Activated naive CD4-positive, alpha-beta T cell treated with anti-CD3 and anti-CD28 coated beads, Interleukin-2, amount 10 ng/mL, durations not matched to agents 7 days and 5 days (primary cell): ENCODE data around the gene GRK7.
"Not testable (repeated sequence)": the region's sequence is repeated elsewhere in the genome, so short reads cannot be mapped to it uniquely, and the experiment has no call there.

Experiments
- CTCF ChIA-PET: fragments of 350-600 bp; sonication (Branson Sonifier 250); formaldehyde crosslinking; loops from one replicate; lab custom pipeline; 2021; ENCODE audit warnings: antibody characterized with exemption; lab: Charles Lee
- DNase-seq: peaks from one replicate; pipeline ENCODE4 v3.0.0-alpha.2; 2020
- H3K27ac Mint-ChIP-seq: one replicate; pipeline ENCODE4 v1.8.0; 2021; ENCODE audit warnings: mild to moderate bottlenecking, moderate library complexity, mixed read lengths
- H3K27me3 Mint-ChIP-seq: one replicate; pipeline ENCODE4 v1.8.0; 2021; ENCODE audit warnings: mild to moderate bottlenecking, mixed read lengths
- H3K36me3 Mint-ChIP-seq: one replicate; pipeline ENCODE4 v1.8.0; 2021; ENCODE audit warnings: mixed read lengths
- H3K4me1 Mint-ChIP-seq: one replicate; pipeline ENCODE4 v1.8.0; 2021; ENCODE audit warnings: mixed read lengths
- H3K4me3 Mint-ChIP-seq: one replicate; pipeline ENCODE4 v1.8.0; 2021; ENCODE audit warnings: mild to moderate bottlenecking, moderate library complexity, mixed read lengths
- H3K9me3 Mint-ChIP-seq: one replicate; pipeline ENCODE4 v1.8.0; 2021; ENCODE audit warnings: mixed read lengths

GRK7 gene

GRCh38 chr3:141793476-141794260 lies 30.5 kb downstream of the GRK7 start:
- H3K4me3 Mint-ChIP-seq, result no peak overlapping the region
- H3K4me1 Mint-ChIP-seq, result peaks cover 48% of the 10 kb centered on the region
- no peaks in the 10 kb centered on the region for H3K36me3 Mint-ChIP-seq
- H3K27ac Mint-ChIP-seq, result no peak overlapping the region
- no peak for DNase-seq
- H3K27me3 Mint-ChIP-seq, result no peaks in the 10 kb centered on the region
- H3K9me3 Mint-ChIP-seq, result no peaks in the 10 kb centered on the region
- CTCF ChIA-PET, result no interaction called here

- H3K27ac Mint-ChIP-seq, result peak overlapping the region; percentile 70
- no peaks in the 10 kb centered on the region for H3K9me3 Mint-ChIP-seq
- H3K4me3 Mint-ChIP-seq, result no peak overlapping the region
- no peaks in the 10 kb centered on the region for H3K27me3 Mint-ChIP-seq
- H3K4me1 Mint-ChIP-seq, result peaks cover 53% of the 10 kb centered on the region
- H3K36me3 Mint-ChIP-seq, result no peaks in the 10 kb centered on the region
- no peak for DNase-seq
- CTCF ChIA-PET, result interaction anchor here (0.6 to 1.1 kb wide), 3 partner anchors 80 to 171 kb away, joined by 3 read pairs; partner anchors contain the start of gene ATP1B3
Observed at GRCh38 chr3:141795276-141795675, 32.1 kb downstream of the GRK7 start.

DNA sequence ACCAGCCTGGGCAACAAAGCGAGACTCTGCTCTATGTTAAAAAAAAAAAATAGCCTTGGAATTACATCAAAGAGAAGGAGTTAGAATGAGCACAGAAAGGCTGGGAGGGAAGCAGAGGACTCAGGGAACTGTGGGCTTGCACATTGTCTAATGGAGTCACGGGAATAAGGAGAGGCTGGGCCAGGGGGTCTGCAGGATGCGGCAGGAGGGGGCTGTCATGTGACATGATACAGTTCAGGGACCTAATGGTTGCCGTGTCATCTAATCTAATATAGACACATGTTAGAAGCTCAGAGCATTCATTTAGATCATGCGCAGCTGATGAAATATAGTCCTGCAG lies 32.5 kb downstream of the GRK7 start:
- H3K4me1 Mint-ChIP-seq, result peaks cover 53% of the 10 kb centered on the region
- H3K36me3 Mint-ChIP-seq, result no peaks in the 10 kb centered on the region
- CTCF ChIA-PET, result interaction anchor here (1.0 to 1.1 kb wide), 2 partner anchors 80 to 81 kb away, joined by 3 read pairs; partner anchors contain the start of gene ATP1B3
- no peaks in the 10 kb centered on the region for H3K27me3 Mint-ChIP-seq
- H3K9me3 Mint-ChIP-seq, result no peaks in the 10 kb centered on the region
- peak overlapping the region; percentile 96 for H3K27ac Mint-ChIP-seq
- no peak for DNase-seq
- no peak overlapping the region for H3K4me3 Mint-ChIP-seq

DNA sequence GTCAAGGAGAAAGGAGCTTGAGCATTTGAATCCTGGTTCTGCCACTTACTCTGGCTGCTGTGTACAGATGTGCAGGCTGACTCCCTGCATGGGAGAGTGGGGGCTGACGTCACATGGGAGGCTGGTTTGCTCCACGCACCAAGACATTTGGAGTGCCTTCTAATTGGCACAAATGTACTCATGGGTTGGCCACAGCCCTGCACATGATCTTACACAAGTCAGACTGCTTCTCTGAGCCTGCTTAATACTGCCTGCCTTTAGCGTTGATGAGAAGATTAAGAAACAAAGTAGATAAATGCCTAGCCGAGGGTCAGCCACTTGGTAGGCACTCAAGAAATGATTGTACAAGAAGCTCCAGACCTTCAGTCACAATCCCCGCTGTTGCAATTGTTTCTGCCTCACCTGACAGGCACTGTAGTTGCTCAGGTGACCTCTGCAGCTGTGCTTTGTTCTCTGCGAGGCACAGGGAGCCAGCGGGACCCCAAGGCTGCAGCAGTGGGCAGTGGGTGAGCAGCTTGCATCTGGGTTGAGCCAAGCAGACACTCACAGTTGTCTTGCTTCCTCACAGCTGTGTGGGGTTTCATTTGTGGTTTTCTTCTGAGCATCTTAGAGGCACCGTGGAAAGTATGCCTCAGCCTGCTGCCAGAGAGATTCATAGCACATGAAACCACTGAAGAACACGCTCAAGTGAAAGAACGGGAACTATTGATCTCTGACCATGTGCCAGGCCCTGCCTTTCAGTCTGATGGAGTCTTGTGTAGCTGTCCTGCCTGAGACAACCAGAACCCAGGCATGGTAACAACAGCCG lies 33.1 kb downstream of the GRK7 start:
- Mint-ChIP-seq H3K27ac (peak overlapping the region; percentile 96), H3K4me3 (peak overlapping the region; percentile 83), H3K36me3 (no peaks in the 10 kb centered on the region), H3K4me1 (peaks cover 53% of the 10 kb centered on the region), H3K27me3 (no peaks in the 10 kb centered on the region), H3K9me3 (no peaks in the 10 kb centered on the region)
- DNase-seq, result peak; percentile 82
- CTCF ChIA-PET, result interaction anchor here (1.0 to 1.1 kb wide), 3 partner anchors 79 to 80 kb away, joined by 3 to 5 read pairs (median 3); partner anchors contain the start of gene ATP1B3

- peaks cover 53% of the 10 kb centered on the region for H3K4me1 Mint-ChIP-seq
- peaks cover 4% of the 10 kb centered on the region for H3K27me3 Mint-ChIP-seq
- no peaks in the 10 kb centered on the region for H3K9me3 Mint-ChIP-seq
- peak overlapping the region; percentile 96 for H3K27ac Mint-ChIP-seq
- peak overlapping the region; percentile 83 for H3K4me3 Mint-ChIP-seq
- CTCF ChIA-PET, result interaction anchor here (0.6 to 1.6 kb wide), 7 partner anchors 10 to 350 kb away, joined by 3 to 10 read pairs (median 4); partner anchors contain the start of gene RNF7
- no peaks in the 10 kb centered on the region for H3K36me3 Mint-ChIP-seq
- peak; percentile 61 for DNase-seq
Observed at GRCh38 chr3:141796889-141797781, 33.9 kb downstream of the GRK7 start.

GRCh38 chr3:141797819-141798447 lies 34.7 kb downstream of the GRK7 start:
- Mint-ChIP-seq H3K36me3 (no peaks in the 10 kb centered on the region), H3K4me1 (peaks cover 53% of the 10 kb centered on the region), H3K9me3 (no peaks in the 10 kb centered on the region), H3K27me3 (peaks cover 12% of the 10 kb centered on the region), H3K27ac (peak overlapping the region; percentile 96), H3K4me3 (peak overlapping the region; percentile 83)
- DNase-seq, result no peak
- CTCF ChIA-PET, result interaction anchor here (0.7 to 1.6 kb wide), 6 partner anchors 10 to 141 kb away, joined by 3 to 10 read pairs (median 4); partner anchors contain the start of gene RNF7

DNA sequence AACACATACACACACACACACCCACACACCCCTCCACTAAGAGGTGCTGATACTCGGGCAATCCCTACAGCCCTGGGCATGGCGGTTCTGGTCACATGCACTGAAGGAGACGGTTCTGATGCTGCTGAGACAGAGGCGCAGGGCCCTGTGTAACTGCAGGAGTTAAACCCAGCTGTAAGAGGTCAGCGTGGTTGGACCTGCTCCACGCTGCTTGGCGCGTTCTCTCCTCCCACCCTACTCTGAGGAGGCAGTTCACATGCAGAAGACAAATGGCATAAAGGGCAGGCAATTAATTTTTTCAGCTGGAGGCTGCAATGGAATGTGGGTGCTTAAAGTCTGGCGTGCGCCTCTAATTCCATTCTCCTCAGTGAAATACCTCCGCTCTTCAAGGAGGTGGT lies 35.2 kb downstream of the GRK7 start:
- H3K27ac Mint-ChIP-seq, result peak overlapping the region; percentile 96
- peaks cover 12% of the 10 kb centered on the region for H3K27me3 Mint-ChIP-seq
- DNase-seq, result no peak
- H3K9me3 Mint-ChIP-seq, result no peaks in the 10 kb centered on the region
- peaks cover 53% of the 10 kb centered on the region for H3K4me1 Mint-ChIP-seq
- no peaks in the 10 kb centered on the region for H3K36me3 Mint-ChIP-seq
- CTCF ChIA-PET, result interaction anchor here (1.1 to 1.6 kb wide), 2 partner anchors 60 to 141 kb away, joined by 4 to 10 read pairs; partner anchors contain the start of gene RNF7
- H3K4me3 Mint-ChIP-seq, result peak overlapping the region; percentile 83

- H3K36me3 Mint-ChIP-seq, result no peaks in the 10 kb centered on the region
- DNase-seq, result no peak
- H3K4me3 Mint-ChIP-seq, result no peak overlapping the region
- H3K4me1 Mint-ChIP-seq, result peaks cover 17% of the 10 kb centered on the region
- H3K9me3 Mint-ChIP-seq, result no peaks in the 10 kb centered on the region
- CTCF ChIA-PET, result no interaction called here
- H3K27ac Mint-ChIP-seq, result no peak overlapping the region
- peaks cover 12% of the 10 kb centered on the region for H3K27me3 Mint-ChIP-seq
Observed at GRCh38 chr3:141802316-141803077, 39.3 kb downstream of the GRK7 start.

DNA sequence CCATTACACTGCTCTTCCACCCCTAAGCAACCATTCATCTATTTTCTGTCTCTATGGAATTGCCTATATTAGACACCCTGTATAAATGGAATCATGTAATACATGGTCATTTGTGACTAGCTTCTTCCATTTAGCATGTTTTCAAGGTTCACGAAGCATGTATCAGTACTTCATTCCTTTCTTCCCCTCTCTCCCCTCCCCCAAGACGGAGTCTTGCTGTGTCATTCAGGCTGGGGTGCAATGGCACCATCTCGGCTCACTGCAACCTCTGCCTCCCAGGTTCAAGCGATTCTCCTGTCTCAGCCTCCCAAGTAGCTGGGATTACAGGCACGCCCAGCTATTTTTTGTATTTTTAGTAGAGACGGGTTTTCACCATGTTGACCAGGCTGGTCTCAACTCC lies 40.3 kb downstream of the GRK7 start:
- DNase-seq, H3K9me3 Mint-ChIP-seq, CTCF ChIA-PET, H3K36me3 Mint-ChIP-seq, H3K27ac Mint-ChIP-seq, H3K4me1 Mint-ChIP-seq, H3K4me3 Mint-ChIP-seq: not testable (repeated sequence)
- peaks cover 12% of the 10 kb centered on the region for H3K27me3 Mint-ChIP-seq

DNA sequence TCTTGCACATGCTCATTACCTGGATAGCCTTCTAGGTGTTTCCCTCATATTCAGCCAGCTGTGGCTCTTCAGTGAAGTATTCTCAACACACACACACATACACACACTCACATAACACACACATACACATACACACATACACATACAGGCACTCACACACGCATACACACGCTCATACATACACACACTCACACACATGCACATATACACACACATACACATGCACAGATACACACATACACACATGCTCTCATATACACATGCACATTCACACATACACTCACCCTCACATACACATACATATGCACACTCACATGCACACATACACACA lies 41.2 kb downstream of the GRK7 start:
- H3K4me1 Mint-ChIP-seq, result no peaks in the 10 kb centered on the region
- H3K36me3 Mint-ChIP-seq, result no peaks in the 10 kb centered on the region
- no peaks in the 10 kb centered on the region for H3K9me3 Mint-ChIP-seq
- no peak overlapping the region for H3K27ac Mint-ChIP-seq
- no peak for DNase-seq
- CTCF ChIA-PET, result no interaction called here
- peaks cover 12% of the 10 kb centered on the region for H3K27me3 Mint-ChIP-seq
- H3K4me3 Mint-ChIP-seq, result no peak overlapping the region

GRCh38 chr3:141804778-141805639 lies 41.8 kb downstream of the GRK7 start:
- DNase-seq, result no peak
- H3K27ac Mint-ChIP-seq, result no peak overlapping the region
- H3K27me3 Mint-ChIP-seq, result peaks cover 13% of the 10 kb centered on the region
- H3K4me3 Mint-ChIP-seq, result no peak overlapping the region
- CTCF ChIA-PET, result no interaction called here
- no peaks in the 10 kb centered on the region for H3K4me1 Mint-ChIP-seq
- H3K36me3 Mint-ChIP-seq, result no peaks in the 10 kb centered on the region
- H3K9me3 Mint-ChIP-seq, result no peaks in the 10 kb centered on the region

GRCh38 chr3:141807277-141808033 lies 44.2 kb downstream of the GRK7 start:
- no peak overlapping the region for H3K27ac Mint-ChIP-seq
- H3K4me3 Mint-ChIP-seq, result no peak overlapping the region
- no peaks in the 10 kb centered on the region for H3K36me3 Mint-ChIP-seq
- CTCF ChIA-PET, result no interaction called here
- peaks cover 10% of the 10 kb centered on the region for H3K27me3 Mint-ChIP-seq
- no peaks in the 10 kb centered on the region for H3K4me1 Mint-ChIP-seq
- H3K9me3 Mint-ChIP-seq, result no peaks in the 10 kb centered on the region
- DNase-seq, result no peak
